GM20000 (cell line): ENCODE data around the gene COL5A1.

Experiments
- DNase-seq: peaks from one replicate; pipeline ENCODE4 v3.0.0; 2012; ENCODE audit warnings: low spot score
- TF ChIP-seq, protein P1 (sequence below): IDR thresholded peaks from 2 replicates; pipeline ENCODE4 v1.5.1; 2012; ENCODE audit warnings: mild to moderate bottlenecking, control low read depth; ENCODE audit errors: extremely low read depth, missing control alignments

COL5A1 gene

GRCh38 chr9:134618833-134619447, 22.7 kb upstream of the COL5A1 start:
- TF ChIP-seq, protein P1, sequence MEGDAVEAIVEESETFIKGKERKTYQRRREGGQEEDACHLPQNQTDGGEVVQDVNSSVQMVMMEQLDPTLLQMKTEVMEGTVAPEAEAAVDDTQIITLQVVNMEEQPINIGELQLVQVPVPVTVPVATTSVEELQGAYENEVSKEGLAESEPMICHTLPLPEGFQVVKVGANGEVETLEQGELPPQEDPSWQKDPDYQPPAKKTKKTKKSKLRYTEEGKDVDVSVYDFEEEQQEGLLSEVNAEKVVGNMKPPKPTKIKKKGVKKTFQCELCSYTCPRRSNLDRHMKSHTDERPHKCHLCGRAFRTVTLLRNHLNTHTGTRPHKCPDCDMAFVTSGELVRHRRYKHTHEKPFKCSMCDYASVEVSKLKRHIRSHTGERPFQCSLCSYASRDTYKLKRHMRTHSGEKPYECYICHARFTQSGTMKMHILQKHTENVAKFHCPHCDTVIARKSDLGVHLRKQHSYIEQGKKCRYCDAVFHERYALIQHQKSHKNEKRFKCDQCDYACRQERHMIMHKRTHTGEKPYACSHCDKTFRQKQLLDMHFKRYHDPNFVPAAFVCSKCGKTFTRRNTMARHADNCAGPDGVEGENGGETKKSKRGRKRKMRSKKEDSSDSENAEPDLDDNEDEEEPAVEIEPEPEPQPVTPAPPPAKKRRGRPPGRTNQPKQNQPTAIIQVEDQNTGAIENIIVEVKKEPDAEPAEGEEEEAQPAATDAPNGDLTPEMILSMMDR, result no peak
- DNase-seq, result no peak

DNA sequence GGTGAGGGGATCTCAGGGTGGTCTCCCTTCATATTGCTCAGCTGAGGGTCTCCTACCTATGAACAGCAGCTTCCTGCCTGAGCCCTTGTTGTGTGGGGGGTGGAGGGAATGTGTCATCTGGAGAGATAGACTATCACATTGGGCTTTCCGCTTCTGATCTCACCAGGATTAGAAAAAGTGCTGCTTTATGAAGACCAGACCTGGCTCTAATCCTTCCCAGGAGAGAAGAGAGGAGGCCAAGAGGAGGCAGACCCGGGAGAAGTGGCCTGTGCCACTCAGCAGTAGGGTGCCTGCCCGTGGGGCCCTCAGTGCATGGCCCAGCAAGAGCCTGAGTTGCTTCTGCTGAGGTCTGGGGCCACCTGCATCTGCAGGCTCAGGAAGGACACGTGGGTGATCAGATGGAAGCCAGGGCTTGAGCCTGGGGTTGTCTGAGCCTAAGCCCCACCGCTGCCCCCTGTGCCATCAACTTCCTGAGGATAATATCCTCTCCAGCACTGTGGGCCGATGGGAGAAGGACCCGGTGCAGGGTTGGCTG, 22.1 kb upstream of the COL5A1 start:
- TF ChIP-seq, protein P1, result no peak
- no peak for DNase-seq

GRCh38 chr9:134619983-134620661, 21.5 kb upstream of the COL5A1 start:
- DNase-seq, result no peak
- TF ChIP-seq, protein P1, result no peak

DNA sequence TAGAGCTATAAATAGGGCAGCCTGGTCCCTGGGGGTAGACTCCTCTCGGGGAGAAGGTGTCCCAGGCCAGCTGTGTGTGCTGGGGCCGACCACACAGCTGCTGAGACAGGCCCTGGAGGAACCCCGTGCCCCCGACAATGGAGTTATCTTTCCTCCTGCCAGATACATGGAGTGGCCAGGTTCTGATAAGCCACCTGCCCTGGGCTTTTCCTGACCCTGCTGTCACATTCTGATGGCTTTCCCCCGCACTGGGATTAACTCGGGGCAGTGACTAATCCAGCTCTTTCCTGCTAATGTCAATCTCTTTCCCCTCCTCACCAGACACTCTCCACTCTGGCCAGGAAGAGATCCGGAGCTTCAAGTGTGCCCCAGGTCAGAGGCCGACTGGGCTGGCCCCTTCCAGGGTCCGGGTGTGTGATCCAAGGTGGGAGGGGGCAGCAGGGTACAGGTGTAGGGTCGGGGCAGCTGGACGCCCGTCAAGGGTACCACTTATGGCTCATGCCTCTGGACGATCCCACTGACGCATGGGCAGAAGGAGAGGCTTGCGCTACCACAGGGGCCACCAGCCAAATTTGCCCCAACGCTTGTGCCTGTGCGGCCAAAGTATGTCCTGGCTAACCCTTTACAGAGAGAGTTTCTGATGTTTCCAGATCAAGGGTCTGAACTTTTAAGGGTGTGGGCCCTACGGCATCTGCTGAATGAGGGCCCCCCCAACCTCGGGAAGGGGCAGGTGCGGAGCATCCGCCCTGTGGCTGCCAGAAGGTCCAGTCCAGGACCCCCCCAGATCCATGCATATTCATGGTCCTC, 20.6 kb upstream of the COL5A1 start:
- DNase-seq, result no peak

DNA sequence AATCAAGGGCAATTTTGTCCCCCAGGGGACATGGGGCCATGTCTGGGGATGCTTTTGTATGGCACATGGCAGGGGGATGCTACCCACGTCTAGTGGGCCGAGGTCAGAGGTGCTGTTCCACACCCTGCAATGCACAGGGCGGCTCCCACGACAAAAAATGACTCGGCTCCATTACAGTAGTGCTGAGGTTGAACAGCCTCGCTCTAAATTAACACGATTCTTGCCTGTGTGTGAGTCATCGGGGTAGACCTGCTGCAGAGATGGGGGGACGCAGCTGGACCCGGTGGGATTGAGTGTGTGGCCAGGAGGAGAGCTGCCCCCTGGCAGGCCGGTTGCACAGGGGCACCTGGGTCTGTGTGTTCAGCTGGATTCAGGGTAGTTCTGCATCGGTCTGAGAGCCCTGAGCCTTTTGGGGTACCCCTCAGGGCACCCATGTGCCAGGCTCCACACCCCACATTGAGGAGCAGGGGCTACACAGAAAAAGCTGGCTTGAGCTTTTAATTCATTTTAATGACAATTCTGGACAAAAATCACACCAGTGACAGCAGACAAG, 20.0 kb upstream of the COL5A1 start:
- no peak for DNase-seq
- TF ChIP-seq, protein P1, result no peak

More for the DNA sequence above, 20.6 kb upstream of the COL5A1 start:
- TF ChIP-seq, protein P1, result no peak

DNA sequence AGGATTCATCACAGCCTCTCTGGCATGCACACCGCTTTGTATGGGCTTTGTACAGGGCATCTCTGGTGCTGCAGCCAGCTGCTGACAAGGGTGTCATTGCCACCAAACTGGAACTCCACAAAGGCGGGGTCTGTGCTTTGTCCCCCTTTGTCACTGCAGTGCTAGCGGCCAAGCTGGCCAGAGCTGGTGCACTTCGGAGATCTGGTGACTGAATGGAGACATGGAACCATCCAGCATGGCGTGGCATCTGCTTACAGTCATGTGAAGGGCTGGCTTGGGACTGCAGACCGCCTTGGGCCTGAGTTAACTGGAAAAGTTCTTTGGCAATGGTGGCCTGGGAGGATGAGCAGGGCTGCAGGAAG, 18.7 kb upstream of the COL5A1 start:
- DNase-seq, result no peak
- TF ChIP-seq, protein P1, result no peak
